HG03460 (cell line): ENCODE data around the gene ARID5B.

ENCODE experiments used
- ATAC-seq: cut with Tn5 transposase; IDR thresholded peaks from one replicate; pipeline ENCODE4 v1.9.1; 2021; ENCODE audit not compliant: unreplicated experiment

Gene ARID5B

DNA sequence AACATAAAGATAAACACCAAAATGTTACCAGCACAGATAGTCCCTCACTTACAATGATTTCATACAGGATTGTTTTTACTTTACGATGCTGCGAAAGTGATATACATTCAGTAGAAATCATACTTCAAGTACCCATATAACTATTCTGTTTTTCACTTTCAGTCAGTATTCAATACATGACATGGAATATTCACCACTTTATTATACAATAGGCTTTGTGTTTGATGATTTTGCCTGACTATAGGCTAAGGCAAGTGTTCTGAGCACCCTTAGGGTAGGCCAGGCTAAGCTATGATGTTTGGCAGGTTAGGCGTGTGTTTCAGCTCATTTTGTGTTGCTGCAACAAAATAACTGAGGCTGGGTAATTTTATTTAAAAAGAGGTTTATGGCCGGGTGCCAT is 212.2 kb downstream of the ARID5B start:
- ATAC-seq, result no peak

DNA sequence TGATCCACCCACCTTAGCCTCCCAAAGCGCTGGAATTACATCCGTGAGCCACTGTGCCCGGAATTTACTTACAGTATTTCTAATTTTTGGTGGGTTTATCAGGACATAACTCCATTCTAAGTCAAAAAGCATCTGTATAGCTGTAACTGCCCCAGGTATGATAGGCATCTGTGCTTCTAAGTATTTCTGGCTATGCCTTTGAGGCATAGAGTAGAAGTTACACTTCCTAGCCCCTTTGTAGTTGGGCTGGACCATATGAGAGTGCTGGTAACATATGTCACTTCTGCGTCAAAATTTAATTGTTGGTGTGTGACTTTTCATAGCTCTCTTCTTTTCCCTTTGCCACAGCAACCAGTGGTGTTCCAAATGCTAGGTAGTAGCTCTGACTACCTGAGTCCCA is 213.8 kb downstream of the ARID5B start:
- ATAC-seq, result no peak

DNA sequence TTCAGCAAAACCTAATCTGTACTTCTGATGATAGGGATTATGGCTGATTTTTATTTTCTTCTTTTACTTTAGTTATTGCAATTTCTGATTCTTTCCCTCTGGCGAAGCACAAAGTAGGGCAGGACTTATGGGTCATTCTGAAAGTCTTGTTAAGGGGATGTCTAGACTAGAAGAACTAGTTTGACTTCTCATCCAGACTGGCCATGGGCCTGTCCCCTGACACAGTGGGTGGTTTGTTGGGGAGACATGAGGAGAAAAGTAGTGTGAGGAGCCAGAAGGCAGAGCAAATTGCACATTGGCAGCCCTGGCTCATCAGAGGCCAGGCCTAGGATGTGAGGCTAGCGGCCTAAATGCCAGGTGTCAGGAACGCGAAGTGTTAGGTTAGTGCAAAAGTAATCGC is 214.3 kb downstream of the ARID5B start:
- ATAC-seq, result no peak

DNA sequence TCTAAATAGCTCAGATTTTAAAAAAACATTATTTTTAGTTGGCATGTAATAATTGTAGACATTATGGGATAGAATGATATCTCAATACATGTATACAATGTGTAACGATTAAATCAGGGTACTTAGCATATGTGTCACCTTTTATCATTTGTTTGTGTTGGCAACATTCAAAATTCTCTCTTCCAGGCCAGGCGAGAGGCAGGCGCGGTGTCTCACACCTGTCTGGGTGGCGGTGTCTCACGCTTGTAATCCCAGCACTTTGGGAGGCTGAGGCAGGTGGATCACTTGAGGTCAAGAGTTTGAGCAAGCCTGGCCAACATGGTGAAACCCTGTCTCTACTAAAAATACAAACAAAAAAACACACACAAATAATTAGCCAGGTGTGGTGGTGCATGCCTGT is 215.4 kb downstream of the ARID5B start:
- no peak for ATAC-seq

DNA sequence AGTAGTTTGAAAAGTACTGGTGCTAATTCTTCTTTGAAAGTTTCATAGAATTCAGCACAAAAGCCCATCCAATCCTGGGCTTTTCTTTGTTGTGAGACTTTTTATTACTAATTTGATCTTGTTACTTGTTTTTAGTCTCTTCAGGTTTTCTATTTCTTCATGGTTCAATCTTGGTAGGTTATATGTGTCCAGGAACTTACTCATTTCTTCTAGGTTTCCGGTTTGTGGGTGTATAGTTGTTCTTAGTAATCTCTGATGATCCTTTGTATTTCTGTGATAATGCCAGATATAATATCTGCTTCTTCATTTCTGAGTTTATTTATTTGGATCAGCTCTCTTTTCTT is 219.7 kb downstream of the ARID5B start:
- no peak for ATAC-seq

DNA sequence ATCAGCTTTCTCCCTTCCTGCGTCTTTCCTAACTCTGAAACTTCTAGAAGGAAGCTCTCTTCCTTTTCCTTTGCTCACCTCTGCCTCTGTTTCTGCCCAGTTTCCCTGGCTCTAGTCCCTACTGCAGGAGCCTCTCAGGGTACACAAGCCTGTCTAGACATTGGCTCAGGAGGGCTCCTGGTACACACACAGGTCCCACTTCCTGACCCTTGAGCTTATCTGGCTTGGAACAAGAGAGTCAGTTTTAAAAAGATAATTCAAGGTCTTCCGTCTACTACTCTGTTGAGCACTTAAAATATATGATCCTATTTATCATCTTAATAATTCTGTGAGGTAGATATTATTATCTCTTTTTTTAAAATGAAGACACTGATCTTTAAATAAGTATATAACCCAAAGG is 226.5 kb downstream of the ARID5B start:
- ATAC-seq, result no peak

DNA sequence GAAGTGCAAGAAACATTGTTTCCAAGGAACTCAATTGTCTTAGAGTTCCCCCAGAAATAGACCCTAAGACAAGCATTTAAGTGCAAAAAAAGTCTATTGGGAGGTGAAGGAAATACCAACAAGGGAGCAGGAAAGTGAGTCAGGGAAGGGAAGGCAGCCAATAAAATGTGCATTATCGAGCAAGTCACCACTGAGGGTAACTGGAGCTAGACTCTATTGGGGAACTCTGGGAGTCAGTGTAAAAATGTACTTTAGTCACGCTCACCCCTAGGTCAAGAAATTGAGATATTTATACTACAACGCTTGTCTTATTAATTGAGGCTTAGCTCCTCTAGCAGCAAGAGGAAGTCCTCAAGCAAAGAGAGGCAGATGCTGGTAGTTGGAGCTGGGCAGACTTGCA is 229.4 kb downstream of the ARID5B start:
- ATAC-seq, result no peak

DNA sequence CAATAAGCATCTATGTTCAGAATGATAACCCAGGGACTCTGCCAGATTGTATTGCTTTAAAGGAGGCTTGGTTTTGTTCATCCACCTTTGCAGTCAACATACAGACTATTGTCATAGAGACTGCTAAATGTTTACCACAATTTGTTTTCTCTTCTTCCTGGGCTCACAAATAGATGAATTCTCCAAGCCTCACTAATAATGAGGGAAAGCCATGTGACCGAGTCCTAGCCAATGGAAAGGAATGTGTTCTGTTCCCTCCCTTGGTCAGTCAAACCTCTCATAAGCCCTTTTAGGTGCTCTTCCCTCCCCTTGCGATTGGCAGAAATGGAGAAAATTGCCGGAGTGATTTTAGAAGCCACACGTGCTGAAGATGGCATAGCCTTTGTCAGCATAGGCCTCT is 230.2 kb downstream of the ARID5B start:
- no peak for ATAC-seq

DNA sequence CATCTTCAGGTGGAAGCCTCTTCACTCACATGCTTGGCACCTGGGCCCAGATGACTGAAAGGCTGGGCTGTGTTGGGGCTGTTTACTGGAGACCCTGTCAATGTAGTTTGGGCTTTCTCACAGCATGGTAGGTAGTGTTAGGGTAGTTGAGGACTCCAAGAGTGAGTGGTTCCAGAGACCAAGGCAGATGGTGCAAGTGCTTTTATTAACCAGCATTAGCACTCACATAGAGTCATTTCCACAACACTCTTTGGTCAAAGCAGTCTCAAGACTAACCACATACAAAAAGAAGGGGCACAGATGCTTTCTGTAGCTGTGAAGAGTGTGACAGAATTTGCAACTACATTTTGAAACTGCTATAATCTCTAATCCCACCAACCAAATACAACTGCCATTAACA is 232.1 kb downstream of the ARID5B start:
- peak; percentile 98 for ATAC-seq

DNA sequence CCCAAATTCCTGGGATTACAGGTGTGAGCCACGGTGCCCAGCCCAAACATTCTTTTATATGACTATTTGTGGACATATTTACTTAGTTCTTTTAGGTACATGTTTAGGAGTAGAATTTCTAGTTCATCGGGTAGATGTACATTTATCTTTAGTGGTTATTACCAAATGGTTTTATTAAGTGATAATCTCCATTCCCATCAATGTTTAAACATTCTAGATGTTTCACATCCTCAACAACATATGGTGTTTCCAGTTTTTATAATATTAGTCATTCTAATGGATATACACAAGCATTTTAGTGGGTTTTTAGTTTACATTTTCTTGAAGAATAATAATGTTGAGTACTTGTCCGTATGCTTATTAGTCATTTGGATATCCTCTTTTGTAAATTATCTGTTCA is 235.4 kb downstream of the ARID5B start:
- no peak for ATAC-seq
